ENCODE data around the gene SMIM31.

The SMIM31 gene

GRCh38 chr4:164753873-164754488, at the start of gene SMIM31:
Gene SMIM31 (plus strand): TSS chr4:164754131. CDS start chr4:164770444, 16,313 bp downstream.
- Histone ChIP-seq H3K4me1 (ENCODE audit: insufficient read depth, low read length) (no peaks in the 10 kb centered on the region), H3K9me3 (ENCODE audit: insufficient read depth, low read depth, low read length) (peaks cover 10% of the 10 kb centered on the region; the same call in 1 of the 2 replicates), H3K27me3 (ENCODE audit: insufficient read depth, low read length) (no peaks in the 10 kb centered on the region), H3K9ac (ENCODE audit: low read depth, low read length) (no peak within 1 kb of the TSS), H3K27ac (ENCODE audit: low read length) (no peak within 1 kb of the TSS), H3K36me3 (ENCODE audit: insufficient read depth, low read depth, low read length) (no peaks in the 10 kb centered on the region), H3K4me3 (ENCODE audit: low read length) (no peak within 1 kb of the TSS)

- Histone ChIP-seq H3K27ac (ENCODE audit: low read length) (no peak overlapping the region), H3K27me3 (ENCODE audit: insufficient read depth, low read length) (no peaks in the 10 kb centered on the region), H3K9me3 (ENCODE audit: insufficient read depth, low read depth, low read length) (no peaks in the 10 kb centered on the region), H3K4me1 (ENCODE audit: insufficient read depth, low read length) (0 out of 2 replicates have a peak, but pooled peaks cover 5% of the 10 kb centered on the region), H3K36me3 (ENCODE audit: insufficient read depth, low read depth, low read length) (no peaks in the 10 kb centered on the region), H3K9ac (ENCODE audit: low read depth, low read length) (no peak overlapping the region), H3K4me3 (ENCODE audit: low read length) (no peak overlapping the region)
Measured at GRCh38 chr4:164706675-164707074, 47.3 kb upstream of the SMIM31 start.

GRCh38 chr4:164716901-164717300, 37.0 kb upstream of the SMIM31 start:
- H3K9ac ChIP-seq (ENCODE audit: low read depth, low read length), result no peak overlapping the region
- H3K27ac ChIP-seq (ENCODE audit: low read length), result no peak overlapping the region
- H3K9me3 ChIP-seq (ENCODE audit: insufficient read depth, low read depth, low read length), result no peaks in the 10 kb centered on the region
- H3K27me3 ChIP-seq (ENCODE audit: insufficient read depth, low read length), result no peaks in the 10 kb centered on the region
- no peaks in the 10 kb centered on the region for H3K36me3 ChIP-seq (ENCODE audit: insufficient read depth, low read depth, low read length)
- H3K4me3 ChIP-seq (ENCODE audit: low read length), result no peak overlapping the region
- no peaks in the 10 kb centered on the region for H3K4me1 ChIP-seq (ENCODE audit: insufficient read depth, low read length)

- Histone ChIP-seq H3K4me1 (ENCODE audit: insufficient read depth, low read length) (no peaks in the 10 kb centered on the region), H3K9me3 (ENCODE audit: insufficient read depth, low read depth, low read length) (no peaks in the 10 kb centered on the region), H3K27ac (ENCODE audit: low read length) (no peak overlapping the region), H3K36me3 (ENCODE audit: insufficient read depth, low read depth, low read length) (no peaks in the 10 kb centered on the region), H3K9ac (ENCODE audit: low read depth, low read length) (no peak overlapping the region), H3K4me3 (ENCODE audit: low read length) (no peak overlapping the region), H3K27me3 (ENCODE audit: insufficient read depth, low read length) (no peaks in the 10 kb centered on the region)
Measured at GRCh38 chr4:164718827-164719226, 35.1 kb upstream of the SMIM31 start.

GRCh38 chr4:164725066-164725465, 28.9 kb upstream of the SMIM31 start:
- no peak overlapping the region for H3K4me3 ChIP-seq (ENCODE audit: low read length)
- H3K27me3 ChIP-seq (ENCODE audit: insufficient read depth, low read length), result no peaks in the 10 kb centered on the region
- no peak overlapping the region for H3K9ac ChIP-seq (ENCODE audit: low read depth, low read length)
- no peaks in the 10 kb centered on the region for H3K9me3 ChIP-seq (ENCODE audit: insufficient read depth, low read depth, low read length)
- no peaks in the 10 kb centered on the region for H3K4me1 ChIP-seq (ENCODE audit: insufficient read depth, low read length)
- no peaks in the 10 kb centered on the region for H3K36me3 ChIP-seq (ENCODE audit: insufficient read depth, low read depth, low read length)
- H3K27ac ChIP-seq (ENCODE audit: low read length), result no peak overlapping the region

- Histone ChIP-seq H3K4me1 (ENCODE audit: insufficient read depth, low read length) (no peaks in the 10 kb centered on the region), H3K27ac (ENCODE audit: low read length) (no peak overlapping the region), H3K9ac (ENCODE audit: low read depth, low read length) (no peak overlapping the region), H3K36me3 (ENCODE audit: insufficient read depth, low read depth, low read length) (no peaks in the 10 kb centered on the region), H3K4me3 (ENCODE audit: low read length) (no peak overlapping the region), H3K27me3 (ENCODE audit: insufficient read depth, low read length) (no peaks in the 10 kb centered on the region), H3K9me3 (ENCODE audit: insufficient read depth, low read depth, low read length) (no peaks in the 10 kb centered on the region)
Measured at GRCh38 chr4:164730705-164731393, 23.1 kb upstream of the SMIM31 start.

GRCh38 chr4:164731827-164732474, 22.0 kb upstream of the SMIM31 start:
- no peak overlapping the region for H3K4me3 ChIP-seq (ENCODE audit: low read length)
- no peaks in the 10 kb centered on the region for H3K27me3 ChIP-seq (ENCODE audit: insufficient read depth, low read length)
- no peak overlapping the region for H3K9ac ChIP-seq (ENCODE audit: low read depth, low read length)
- H3K4me1 ChIP-seq (ENCODE audit: insufficient read depth, low read length), result no peaks in the 10 kb centered on the region
- no peaks in the 10 kb centered on the region for H3K9me3 ChIP-seq (ENCODE audit: insufficient read depth, low read depth, low read length)
- no peak overlapping the region for H3K27ac ChIP-seq (ENCODE audit: low read length)
- H3K36me3 ChIP-seq (ENCODE audit: insufficient read depth, low read depth, low read length), result no peaks in the 10 kb centered on the region

- no peak overlapping the region for H3K27ac ChIP-seq (ENCODE audit: low read length)
- no peak overlapping the region for H3K9ac ChIP-seq (ENCODE audit: low read depth, low read length)
- H3K9me3 ChIP-seq (ENCODE audit: insufficient read depth, low read depth, low read length), result no peaks in the 10 kb centered on the region
- no peaks in the 10 kb centered on the region for H3K27me3 ChIP-seq (ENCODE audit: insufficient read depth, low read length)
- H3K36me3 ChIP-seq (ENCODE audit: insufficient read depth, low read depth, low read length), result no peaks in the 10 kb centered on the region
- no peak overlapping the region for H3K4me3 ChIP-seq (ENCODE audit: low read length)
- no peaks in the 10 kb centered on the region for H3K4me1 ChIP-seq (ENCODE audit: insufficient read depth, low read length)
Measured at GRCh38 chr4:164734484-164734883, 19.4 kb upstream of the SMIM31 start.

GRCh38 chr4:164748375-164748774, 5.6 kb upstream of the SMIM31 start:
- H3K4me1 ChIP-seq (ENCODE audit: insufficient read depth, low read length), result no peaks in the 10 kb centered on the region
- no peaks in the 10 kb centered on the region for H3K36me3 ChIP-seq (ENCODE audit: insufficient read depth, low read depth, low read length)
- no peak overlapping the region for H3K9ac ChIP-seq (ENCODE audit: low read depth, low read length)
- H3K9me3 ChIP-seq (ENCODE audit: insufficient read depth, low read depth, low read length), result peaks cover 8% of the 10 kb centered on the region; the same call in 1 of the 2 replicates
- H3K27ac ChIP-seq (ENCODE audit: low read length), result no peak overlapping the region
- H3K27me3 ChIP-seq (ENCODE audit: insufficient read depth, low read length), result no peaks in the 10 kb centered on the region
- H3K4me3 ChIP-seq (ENCODE audit: low read length), result no peak overlapping the region

- Histone ChIP-seq H3K4me3 (ENCODE audit: low read length) (no peak overlapping the region), H3K27me3 (ENCODE audit: insufficient read depth, low read length) (no peaks in the 10 kb centered on the region), H3K9ac (ENCODE audit: low read depth, low read length) (no peak overlapping the region), H3K9me3 (ENCODE audit: insufficient read depth, low read depth, low read length) (peaks cover 10% of the 10 kb centered on the region; the same call in 1 of the 2 replicates), H3K27ac (ENCODE audit: low read length) (no peak overlapping the region), H3K4me1 (ENCODE audit: insufficient read depth, low read length) (no peaks in the 10 kb centered on the region), H3K36me3 (ENCODE audit: insufficient read depth, low read depth, low read length) (no peaks in the 10 kb centered on the region)
Measured at GRCh38 chr4:164755432-164755831, 1.5 kb downstream of the SMIM31 start.

- Histone ChIP-seq H3K27ac (ENCODE audit: low read length) (no peak overlapping the region), H3K27me3 (ENCODE audit: insufficient read depth, low read length) (no peaks in the 10 kb centered on the region), H3K9me3 (ENCODE audit: insufficient read depth, low read depth, low read length) (peaks cover 10% of the 10 kb centered on the region; the same call in 1 of the 2 replicates), H3K4me1 (ENCODE audit: insufficient read depth, low read length) (no peaks in the 10 kb centered on the region), H3K36me3 (ENCODE audit: insufficient read depth, low read depth, low read length) (no peaks in the 10 kb centered on the region), H3K9ac (ENCODE audit: low read depth, low read length) (no peak overlapping the region), H3K4me3 (ENCODE audit: low read length) (no peak overlapping the region)
Measured at GRCh38 chr4:164756686-164757085, 2.8 kb downstream of the SMIM31 start.

- H3K27me3 ChIP-seq (ENCODE audit: insufficient read depth, low read length), result no peaks in the 10 kb centered on the region
- no peak overlapping the region for H3K4me3 ChIP-seq (ENCODE audit: low read length)
- no peaks in the 10 kb centered on the region for H3K9me3 ChIP-seq (ENCODE audit: insufficient read depth, low read depth, low read length)
- H3K4me1 ChIP-seq (ENCODE audit: insufficient read depth, low read length), result 0 out of 2 replicates have a peak, but pooled peaks cover 3% of the 10 kb centered on the region
- H3K9ac ChIP-seq (ENCODE audit: low read depth, low read length), result no peak overlapping the region
- H3K36me3 ChIP-seq (ENCODE audit: insufficient read depth, low read depth, low read length), result no peaks in the 10 kb centered on the region
- no peak overlapping the region for H3K27ac ChIP-seq (ENCODE audit: low read length)
Measured at GRCh38 chr4:164761241-164761640, 7.3 kb downstream of the SMIM31 start.

All from iPS-20b (cell line).